NCI-H1930 (cell line): ENCODE measurements around the gene MINDY4.

ENCODE experiments used
- DNase-seq, 2 experiments: peaks; one replicate each; lab custom pipeline; 2025; lab: John Stamatoyannopoulos, UW

MINDY4 gene

GRCh38 chr7:30743371-30744074 is 27.7 kb upstream of the MINDY4 start:
- DNase-seq = no peak

GRCh38 chr7:30744075-30744417 is 27.2 kb upstream of the MINDY4 start:
- DNase-seq = no peak

GRCh38 chr7:30745261-30745941 is 25.8 kb upstream of the MINDY4 start:
- no peak for DNase-seq

GRCh38 chr7:30750010-30750409 is 21.2 kb upstream of the MINDY4 start:
- no peak for DNase-seq

GRCh38 chr7:30750683-30751650 is 20.2 kb upstream of the MINDY4 start:
- no peak for DNase-seq

GRCh38 chr7:30751696-30752273 is 19.4 kb upstream of the MINDY4 start, which contains the start of gene INMT:
TSS of gene INMT (plus strand) at chr7:30752135. CDS start at chr7:30752151, 16 bp downstream.
- no peak for DNase-seq

GRCh38 chr7:30752484-30752883 is 18.7 kb upstream of the MINDY4 start:
- DNase-seq = no peak

GRCh38 chr7:30752979-30753378 is 18.2 kb upstream of the MINDY4 start:
- DNase-seq = no peak

GRCh38 chr7:30754315-30754877 is 16.8 kb upstream of the MINDY4 start:
- DNase-seq = no peak

GRCh38 chr7:30755384-30756154 is 15.6 kb upstream of the MINDY4 start:
- no peak for DNase-seq

- DNase-seq = no peak
Measured at GRCh38 chr7:30757342-30757692, 13.9 kb upstream of the MINDY4 start.

- DNase-seq = no peak
Measured at GRCh38 chr7:30760514-30761213, 10.6 kb upstream of the MINDY4 start.

- DNase-seq = no peak
Measured at GRCh38 chr7:30761214-30762156, 9.7 kb upstream of the MINDY4 start.

- DNase-seq = no peak
Measured at GRCh38 chr7:30764030-30764975, 6.9 kb upstream of the MINDY4 start.

GRCh38 chr7:30765408-30765807 is 5.8 kb upstream of the MINDY4 start:
- DNase-seq = no peak

GRCh38 chr7:30770845-30771173 is 408 bp upstream of the MINDY4 start:
- no peak for DNase-seq

GRCh38 chr7:30771880-30772425 is 736 bp downstream of the MINDY4 start:
- DNase-seq = no peak

- no peak for DNase-seq
Measured at GRCh38 chr7:30772984-30773383, 1.8 kb downstream of the MINDY4 start.
